GM23338 (cell line): ENCODE results near the gene ZNF804A. TPM values are rescaled to one million over a fixed set of nuclear protein-coding genes. Genes with fewer than 3 reads are reported as not detected.

Experiments
- ATAC-seq: fragments of 200-7000 bp; cut with Tn5 transposase; 3 replicates; pipeline ENCODE4 v1.9.1; 2020
- DNase-seq: peaks from one replicate; pipeline ENCODE4 v3.0.0-alpha.2; 2015; ENCODE audit warnings: low spot score
- H2AFZ ChIP-seq: fragments of 200-600 bp; sonication (generic); 2 replicates; pipeline ENCODE4 v1.8.0; 2016; ENCODE audit warnings: antibody characterized with exemption, mild to moderate bottlenecking, moderate library complexity
- H3F3A ChIP-seq: fragments of 200-600 bp; sonication (generic); replicated peaks from 2 replicates; pipeline ENCODE4 v1.8.0; 2017; ENCODE audit warnings: antibody characterized with exemption, mixed run types, low read depth
- H3K27ac ChIP-seq: fragments of 200-600 bp; sonication (generic); 2 replicates; pipeline ENCODE4 v1.6.1; 2016; ENCODE audit warnings: low read depth
- H3K27me3 ChIP-seq: fragments of 200-600 bp; sonication (generic); 2 replicates; pipeline ENCODE4 v1.8.0; 2016; ENCODE audit warnings: mild to moderate bottlenecking, mixed run types, moderate library complexity; ENCODE audit not compliant: insufficient read depth
- H3K36me3 ChIP-seq: fragments of 200-600 bp; sonication (generic); 2 replicates; pipeline ENCODE4 v1.8.0; 2016; ENCODE audit warnings: mild to moderate bottlenecking; ENCODE audit not compliant: insufficient read depth
- H3K4me1 ChIP-seq: fragments of 200-600 bp; sonication (generic); 2 replicates; pipeline ENCODE4 v1.8.0; 2016; ENCODE audit warnings: mild to moderate bottlenecking, moderate library complexity; ENCODE audit not compliant: insufficient read depth
- H3K4me2 ChIP-seq: fragments of 200-600 bp; sonication (generic); 2 replicates; pipeline ENCODE4 v1.7.1; 2017; ENCODE audit warnings: mixed run types
- H3K4me3 ChIP-seq: fragments of 200-600 bp; sonication (generic); 2 replicates; pipeline ENCODE4 v1.6.1; 2016; ENCODE audit warnings: mixed run types
- H3K79me2 ChIP-seq: fragments of 200-600 bp; sonication (generic); replicated peaks from 2 replicates; pipeline ENCODE4 v1.8.0; 2017; ENCODE audit warnings: mild to moderate bottlenecking; ENCODE audit not compliant: insufficient read depth
- H3K9me2 ChIP-seq: fragments of 200-600 bp; sonication (generic); 2 replicates; pipeline ENCODE4 v1.8.0; 2017; ENCODE audit not compliant: insufficient read depth
- H4K20me1 ChIP-seq: fragments of 200-600 bp; sonication (generic); replicated peaks from 2 replicates; pipeline ENCODE4 v1.8.0; 2017; ENCODE audit warnings: mild to moderate bottlenecking; ENCODE audit not compliant: insufficient read depth
- H3K27ac Mint-ChIP-seq: 2 replicates; pipeline ENCODE4 v1.8.0; 2020; ENCODE audit warnings: inconsistent platforms, mild to moderate bottlenecking, moderate library complexity, mixed read lengths
- H3K27me3 Mint-ChIP-seq: 3 replicates; pipeline ENCODE4 v1.8.0; 2022; ENCODE audit warnings: low read depth, mild to moderate bottlenecking, moderate library complexity, mixed read lengths, inconsistent platforms; ENCODE audit not compliant: insufficient read depth, poor library complexity
- H3K36me3 Mint-ChIP-seq: 3 replicates; pipeline ENCODE4 v1.8.0; 2021; ENCODE audit warnings: low read depth, mild to moderate bottlenecking, inconsistent platforms, moderate library complexity, mixed read lengths
- H3K4me1 Mint-ChIP-seq: 3 replicates; pipeline ENCODE4 v1.8.0; 2020; ENCODE audit warnings: mild to moderate bottlenecking, inconsistent platforms, mixed read lengths
- H3K4me3 Mint-ChIP-seq: 3 replicates; pipeline ENCODE4 v1.8.0; 2021; ENCODE audit warnings: moderate library complexity, mild to moderate bottlenecking, inconsistent platforms, mixed read lengths
- H3K9me3 Mint-ChIP-seq: 3 replicates; pipeline ENCODE4 v1.8.0; 2020; ENCODE audit warnings: moderate library complexity, mild to moderate bottlenecking, inconsistent platforms, mixed read lengths
- CREB1 ChIP-seq: fragments of 250-450 bp; sonication (Bioruptor Pico); IDR thresholded peaks from 2 replicates; pipeline ENCODE4 v1.5.0; 2020; ENCODE audit warnings: low read depth, mild to moderate bottlenecking, moderate library complexity
- CTCF ChIP-seq, 2 experiments: fragments of 200-600 bp in 1 of 2; sonication (generic) in 1 of 2; conservative IDR thresholded peaks; 2 replicates each; pipeline versions ENCODE4 v1.5.1 to v1.6.1; 2016 to 2017; ENCODE audit warnings: antibody characterized with exemption in 2 of 2, low read depth in 2 of 2, mild to moderate bottlenecking in 2 of 2, moderate library complexity in 1 of 2
- ETS1 ChIP-seq: IDR thresholded peaks from 2 replicates; pipeline ENCODE4 v1.6.1; 2016; ENCODE audit warnings: antibody characterized with exemption
- EZH2 ChIP-seq: fragments of 200-600 bp; sonication (generic); IDR thresholded peaks from one replicate; pipeline ENCODE4 v1.8.0; 2017; ENCODE audit warnings: antibody characterized with exemption, mild to moderate bottlenecking, low read depth; ENCODE audit not compliant: unreplicated experiment
- EZH2phosphoT487 ChIP-seq: fragments of 200-600 bp; sonication (generic); IDR thresholded peaks from one replicate; pipeline ENCODE4 v1.8.1; 2018; ENCODE audit warnings: antibody characterized with exemption; ENCODE audit not compliant: unreplicated experiment
- JUNB ChIP-seq: IDR thresholded peaks from one replicate; pipeline ENCODE4 v1.6.1; 2016; ENCODE audit warnings: antibody characterized with exemption; ENCODE audit not compliant: unreplicated experiment
- NANOG ChIP-seq: IDR thresholded peaks from 2 replicates; pipeline ENCODE4 v1.6.1; 2016; ENCODE audit warnings: antibody characterized with exemption, borderline replicate concordance
- POLR2AphosphoS5 ChIP-seq: IDR thresholded peaks from 2 replicates; pipeline ENCODE4 v1.6.1; 2016; ENCODE audit warnings: antibody characterized with exemption, low read depth
- REST ChIP-seq: IDR thresholded peaks from one replicate; pipeline ENCODE4 v1.6.1; 2018; ENCODE audit warnings: antibody characterized with exemption; ENCODE audit not compliant: unreplicated experiment
- STAT1 ChIP-seq: IDR thresholded peaks from one replicate; pipeline ENCODE4 v1.6.1; 2016; ENCODE audit warnings: antibody characterized with exemption; ENCODE audit not compliant: unreplicated experiment
- ZNF114 ChIP-seq: fragments of 250-450 bp; sonication (Bioruptor Pico); IDR thresholded peaks from 2 replicates; pipeline ENCODE4 v1.5.0; 2020; ENCODE audit warnings: mild to moderate bottlenecking, moderate library complexity
- ZNF331 ChIP-seq: fragments of 250-450 bp; sonication (Bioruptor Pico); IDR thresholded peaks from 2 replicates; pipeline ENCODE4 v1.5.0; 2020; ENCODE audit warnings: low read depth, mild to moderate bottlenecking, moderate library complexity
- ZNF462 ChIP-seq: fragments of 250-450 bp; sonication (Bioruptor Pico); IDR thresholded peaks from 2 replicates; pipeline ENCODE4 v1.5.0; 2020; ENCODE audit warnings: mild to moderate bottlenecking, moderate library complexity
- polyA plus RNA-seq: library from polyadenylated mRNA; unstranded; fragments of >200 nt; fragmentation: Nextera tagmentation; extraction: Ambion mirVana; gene quantifications from 2 replicates; pipeline ENCODE4 v1.2.1, GENCODE V29; 2016
- total RNA-seq: library from RNA; depleted of rRNA; stranded (reverse); fragments of >200 nt; shearing (Covaris generic); gene quantifications from 2 replicates; pipeline ENCODE4 v1.2.3, GENCODE V29; 2014

ZNF804A gene
- total and polyA plus RNA-seq, 2 experiments from 2014 or later = not detected

- H3K27me3 Mint-ChIP-seq = peaks cover 1% of the 10 kb centered on the region
- Histone ChIP-seq H3K4me2 (no peak overlapping the region), H2AFZ (no peak overlapping the region), H3K79me2 (no peaks in the 10 kb centered on the region), H3K4me1 (no peaks in the 10 kb centered on the region), H3K27me3 (no peaks in the 10 kb centered on the region), H3K9me2 (no peaks in the 10 kb centered on the region; the same call in 1 of the 2 replicates), H3K36me3 (no peaks in the 10 kb centered on the region), H4K20me1 (no peaks in the 10 kb centered on the region), H3K27ac (no peak overlapping the region), H3F3A (no peaks in the 10 kb centered on the region), H3K4me3 (no peak overlapping the region)
- DNase-seq (no peak), ATAC-seq (no peak)
- H3K9me3 Mint-ChIP-seq = no peaks in the 10 kb centered on the region; the same call in 2 of the 3 replicates
- H3K4me3 Mint-ChIP-seq = no peak overlapping the region
- H3K27ac Mint-ChIP-seq = no peak overlapping the region
- no peaks in the 10 kb centered on the region for H3K4me1 Mint-ChIP-seq
- no peak for TF ChIP-seq ZNF114 (CRISPR knock-in tag)
- TF ChIP-seq EZH2phosphoT487 = no peak
- no peak for TF ChIP-seq EZH2
- no peak for TF ChIP-seq POLR2AphosphoS5
- no peak for TF ChIP-seq CREB1 (CRISPR knock-in tag)
- TF ChIP-seq NANOG = no peak
- no peak for TF ChIP-seq JUNB
- no peak for TF ChIP-seq ZNF331 (CRISPR knock-in tag)
- no peak for TF ChIP-seq ZNF462 (CRISPR knock-in tag)
- no peak for TF ChIP-seq ETS1
- no peak for TF ChIP-seq STAT1
- TF ChIP-seq CTCF (conservative IDR thresholded peaks at IDR 0.05; ENCODE audit: low read depth in 2 of 2) = no peak
- no peak for TF ChIP-seq REST
- H3K36me3 Mint-ChIP-seq = no peaks in the 10 kb centered on the region
These were observed 322.2 kb downstream of the ZNF804A start for GRCh38 chr2:184920451-184920965.
